Measurements from ENCODE around the gene PPIG.
"Not testable (repeated sequence)": the region's sequence is repeated elsewhere in the genome, so short reads cannot be mapped to it uniquely, and the experiment has no call there.

The PPIG gene

DNA sequence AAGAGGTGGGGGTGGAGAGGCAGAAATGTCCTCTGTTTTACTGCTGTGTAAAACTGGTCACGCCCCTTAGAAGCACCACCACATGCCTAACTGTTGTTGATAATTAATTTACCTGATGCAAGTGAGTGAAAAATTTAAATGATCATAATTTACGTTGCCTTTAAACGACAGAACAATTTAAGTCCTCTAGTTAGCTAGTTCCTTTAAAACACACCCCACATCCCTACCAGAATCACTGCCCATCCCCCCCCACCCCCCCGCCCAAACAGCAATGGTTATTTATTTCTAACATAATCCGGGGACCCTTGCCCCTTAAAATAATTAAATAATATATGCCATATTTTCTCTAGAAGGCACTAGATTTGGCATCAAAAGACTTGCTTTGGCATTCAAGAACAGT lies 633 bp upstream of the PPIG start:
- TF ChIP-seq MYC (IDR thresholded peaks at IDR 0.05; ENCODE audit: low read depth, low read length) = no peak
- TF ChIP-seq, protein P1, sequence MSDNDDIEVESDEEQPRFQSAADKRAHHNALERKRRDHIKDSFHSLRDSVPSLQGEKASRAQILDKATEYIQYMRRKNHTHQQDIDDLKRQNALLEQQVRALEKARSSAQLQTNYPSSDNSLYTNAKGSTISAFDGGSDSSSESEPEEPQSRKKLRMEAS (IDR thresholded peaks at IDR 0.05; ENCODE audit: low read depth, low read length) = no peak
- TF ChIP-seq, protein P2, sequence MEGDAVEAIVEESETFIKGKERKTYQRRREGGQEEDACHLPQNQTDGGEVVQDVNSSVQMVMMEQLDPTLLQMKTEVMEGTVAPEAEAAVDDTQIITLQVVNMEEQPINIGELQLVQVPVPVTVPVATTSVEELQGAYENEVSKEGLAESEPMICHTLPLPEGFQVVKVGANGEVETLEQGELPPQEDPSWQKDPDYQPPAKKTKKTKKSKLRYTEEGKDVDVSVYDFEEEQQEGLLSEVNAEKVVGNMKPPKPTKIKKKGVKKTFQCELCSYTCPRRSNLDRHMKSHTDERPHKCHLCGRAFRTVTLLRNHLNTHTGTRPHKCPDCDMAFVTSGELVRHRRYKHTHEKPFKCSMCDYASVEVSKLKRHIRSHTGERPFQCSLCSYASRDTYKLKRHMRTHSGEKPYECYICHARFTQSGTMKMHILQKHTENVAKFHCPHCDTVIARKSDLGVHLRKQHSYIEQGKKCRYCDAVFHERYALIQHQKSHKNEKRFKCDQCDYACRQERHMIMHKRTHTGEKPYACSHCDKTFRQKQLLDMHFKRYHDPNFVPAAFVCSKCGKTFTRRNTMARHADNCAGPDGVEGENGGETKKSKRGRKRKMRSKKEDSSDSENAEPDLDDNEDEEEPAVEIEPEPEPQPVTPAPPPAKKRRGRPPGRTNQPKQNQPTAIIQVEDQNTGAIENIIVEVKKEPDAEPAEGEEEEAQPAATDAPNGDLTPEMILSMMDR (IDR thresholded peaks at IDR 0.05; ENCODE audit: low read depth, low read length) = no peak
- TF ChIP-seq POLR2A (IDR thresholded peaks at IDR 0.05; ENCODE audit: extremely low read depth, insufficient read length) = no peak
- H3K4me3 ChIP-seq (ENCODE audit: low read depth, low read length) = no peak overlapping the region
- no peak for DNase-seq (ENCODE audit: low read depth)

DNA sequence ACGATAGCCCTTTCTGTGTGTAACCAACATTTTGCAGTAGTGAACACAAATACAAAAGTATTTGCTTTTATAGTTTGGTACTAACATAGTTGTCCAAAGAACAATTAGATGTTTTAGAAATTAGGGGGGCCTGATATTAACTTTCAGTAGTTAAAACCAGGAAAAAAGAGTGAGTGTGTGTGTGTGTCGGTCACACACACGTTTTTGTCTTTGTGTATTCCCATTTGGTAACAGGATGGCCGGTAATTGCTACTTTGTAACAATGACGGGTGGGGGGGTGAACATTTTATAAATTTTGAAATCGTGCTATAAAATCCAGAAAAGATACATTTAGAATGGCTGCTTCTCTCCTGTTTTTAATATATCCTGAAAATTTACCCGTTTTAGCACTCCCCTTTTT lies 1.5 kb downstream of the PPIG start:
- DNase-seq (ENCODE audit: low read depth) = no peak

DNA sequence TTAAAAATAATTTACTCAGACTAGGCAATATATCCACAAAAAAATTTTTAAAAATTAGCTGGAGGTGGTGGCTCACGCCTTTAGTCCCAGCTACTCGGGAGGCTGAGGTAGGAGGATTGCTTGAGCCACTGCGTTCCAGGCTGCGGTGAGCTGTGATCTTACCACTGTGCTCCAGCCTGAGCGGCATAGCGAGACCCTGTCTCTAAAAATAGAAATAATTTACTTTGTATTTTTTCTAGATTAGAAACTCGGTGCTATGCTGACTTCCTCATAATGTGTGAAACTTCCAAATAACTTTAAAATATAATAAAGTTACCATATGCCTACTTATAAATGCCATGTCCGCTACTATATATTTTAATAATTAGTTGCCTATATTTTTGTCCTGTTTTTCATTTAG lies 6.7 kb downstream of the PPIG start:
- no peak for DNase-seq (ENCODE audit: low read depth)

More for the DNA sequence above, 1.5 kb downstream of the PPIG start:
- TF ChIP-seq, protein P1 (IDR thresholded peaks at IDR 0.05; ENCODE audit: low read depth, low read length) = no peak
- TF ChIP-seq POLR2A (IDR thresholded peaks at IDR 0.05; ENCODE audit: extremely low read depth, insufficient read length) (no peak), MYC (IDR thresholded peaks at IDR 0.05; ENCODE audit: low read depth, low read length) (no peak)
- TF ChIP-seq, protein P2 (IDR thresholded peaks at IDR 0.05; ENCODE audit: low read depth, low read length) = no peak
- peak overlapping the region; percentile 78 for H3K4me3 ChIP-seq (ENCODE audit: low read depth, low read length)

DNA sequence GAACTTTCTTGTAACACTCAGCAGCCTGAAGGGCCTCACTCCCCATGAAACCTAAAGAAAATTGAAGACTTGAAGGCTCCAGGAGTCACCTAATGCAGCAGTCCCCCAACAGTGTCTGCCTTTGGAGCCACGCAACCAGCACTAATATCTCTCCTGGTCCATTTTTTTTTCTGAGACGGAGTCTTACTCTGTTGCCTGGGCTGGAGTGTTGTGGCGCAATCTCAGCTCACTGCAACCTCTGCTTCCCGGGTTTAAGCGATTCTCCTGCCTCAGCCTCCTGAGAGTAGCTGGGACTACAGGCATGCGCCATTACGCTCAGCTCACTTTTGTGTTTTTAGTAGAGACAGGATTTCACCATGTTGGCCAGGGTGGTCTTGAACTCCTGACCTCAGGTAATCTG lies 12.4 kb downstream of the PPIG start:
- not testable (repeated sequence) for H3K4me3 ChIP-seq (ENCODE audit: low read depth, low read length); DNase-seq (ENCODE audit: low read depth)

More for the DNA sequence above, 6.7 kb downstream of the PPIG start:
- TF ChIP-seq POLR2A (IDR thresholded peaks at IDR 0.05; ENCODE audit: extremely low read depth, insufficient read length) = no peak
- TF ChIP-seq, protein P1 (IDR thresholded peaks at IDR 0.05; ENCODE audit: low read depth, low read length) = no peak
- TF ChIP-seq, protein P2 (IDR thresholded peaks at IDR 0.05; ENCODE audit: low read depth, low read length) = no peak
- TF ChIP-seq MYC (IDR thresholded peaks at IDR 0.05; ENCODE audit: low read depth, low read length) = no peak
- no peak overlapping the region for H3K4me3 ChIP-seq (ENCODE audit: low read depth, low read length)

DNA sequence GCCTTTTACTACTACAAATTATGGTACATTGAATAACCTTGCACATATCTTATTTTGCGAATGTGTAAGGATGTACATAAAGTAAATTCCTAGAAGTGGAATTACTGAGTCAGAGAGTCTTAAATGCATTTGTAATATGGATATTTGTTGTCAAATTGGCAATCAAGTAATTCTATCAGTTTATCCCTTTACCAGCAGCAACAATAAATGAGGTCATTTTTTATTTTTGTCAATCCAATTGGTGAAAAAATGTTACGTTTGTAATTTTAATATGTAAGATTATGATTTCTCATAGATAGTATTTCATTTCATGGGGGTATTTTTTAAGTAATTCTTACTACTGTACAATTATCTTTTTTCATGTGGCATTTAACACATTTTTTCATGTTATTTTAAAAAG lies 14.8 kb downstream of the PPIG start:
- TF ChIP-seq MYC (IDR thresholded peaks at IDR 0.05; ENCODE audit: low read depth, low read length) = no peak
- no peak for TF ChIP-seq POLR2A (IDR thresholded peaks at IDR 0.05; ENCODE audit: extremely low read depth, insufficient read length)
- TF ChIP-seq, protein P2 (IDR thresholded peaks at IDR 0.05; ENCODE audit: low read depth, low read length) = no peak
- TF ChIP-seq, protein P1 (IDR thresholded peaks at IDR 0.05; ENCODE audit: low read depth, low read length) = no peak
- no peak overlapping the region for H3K4me3 ChIP-seq (ENCODE audit: low read depth, low read length)
- DNase-seq (ENCODE audit: low read depth) = no peak

DNA sequence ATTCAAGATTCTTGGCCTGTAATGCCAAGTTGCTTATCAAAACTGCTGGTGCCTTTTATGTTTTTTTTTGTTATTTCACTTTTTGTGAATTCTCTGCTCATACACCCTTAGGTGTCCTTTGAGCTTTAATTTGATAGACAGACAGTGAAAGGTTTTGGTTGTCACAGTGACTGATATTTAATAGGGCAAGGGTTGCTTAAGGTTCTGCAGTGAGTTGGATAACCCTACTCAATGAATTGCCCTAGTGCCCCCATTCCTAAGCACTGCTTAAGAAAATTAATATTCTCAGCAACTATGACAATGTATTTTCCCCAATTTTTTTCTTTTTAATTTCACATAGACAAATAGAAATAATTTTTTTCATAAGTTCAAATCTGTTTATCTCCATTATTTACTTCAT lies 15.4 kb downstream of the PPIG start:
- TF ChIP-seq, protein P1 (IDR thresholded peaks at IDR 0.05; ENCODE audit: low read depth, low read length) = no peak
- TF ChIP-seq, protein P2 (IDR thresholded peaks at IDR 0.05; ENCODE audit: low read depth, low read length) = no peak
- TF ChIP-seq POLR2A (IDR thresholded peaks at IDR 0.05; ENCODE audit: extremely low read depth, insufficient read length) (no peak), MYC (IDR thresholded peaks at IDR 0.05; ENCODE audit: low read depth, low read length) (no peak)
- H3K4me3 ChIP-seq (ENCODE audit: low read depth, low read length) = no peak overlapping the region
- no peak for DNase-seq (ENCODE audit: low read depth)

Measured in NB4 (cell line).